H9 (cell line): ENCODE results near the gene AHDC1. TPM values are rescaled to one million over a fixed set of nuclear protein-coding genes. Genes with fewer than 3 reads are reported as not detected.

Source experiments
- DNase-seq: peaks from one replicate; pipeline ENCODE4 v3.0.0-alpha.2; 2017
- H2AFZ ChIP-seq: one replicate; pipeline ENCODE4 v1.6.1; 2013; ENCODE audit warnings: mild to moderate bottlenecking, low read length, control low read depth, moderate library complexity
- H2AK5ac ChIP-seq: 2 replicates; pipeline ENCODE4 v1.6.1; 2013; ENCODE audit warnings: low read length, control low read depth, mixed read lengths; ENCODE audit not compliant: insufficient read length
- H2BK120ac ChIP-seq: one replicate; pipeline ENCODE4 v1.6.1; 2013; ENCODE audit warnings: low read depth, mild to moderate bottlenecking, low read length, control low read depth, inconsistent platforms; ENCODE audit not compliant: poor library complexity, severe bottlenecking
- H2BK12ac ChIP-seq: 2 replicates; pipeline ENCODE4 v1.6.1; 2013; ENCODE audit warnings: low read length, control low read depth, mixed read lengths, low read depth; ENCODE audit not compliant: insufficient read length
- H2BK15ac ChIP-seq: 2 replicates; pipeline ENCODE4 v1.6.1; 2013; ENCODE audit warnings: low read depth, low read length, control low read depth
- H2BK20ac ChIP-seq: one replicate; pipeline ENCODE4 v1.6.1; 2013; ENCODE audit warnings: low read depth, mild to moderate bottlenecking, low read length, control low read depth, inconsistent platforms; ENCODE audit not compliant: poor library complexity, severe bottlenecking
- H2BK5ac ChIP-seq: 2 replicates; pipeline ENCODE4 v1.6.1; 2013; ENCODE audit warnings: low read length, control low read depth, mixed read lengths; ENCODE audit not compliant: insufficient read length
- H3K14ac ChIP-seq: 2 replicates; pipeline ENCODE4 v1.6.1; 2013; ENCODE audit warnings: low read length, control low read depth; ENCODE audit not compliant: insufficient read depth
- H3K18ac ChIP-seq: 2 replicates; pipeline ENCODE4 v1.6.1; 2013; ENCODE audit warnings: low read depth, mild to moderate bottlenecking, mixed read lengths, low read length, control low read depth; ENCODE audit not compliant: insufficient read length
- H3K23ac ChIP-seq: 2 replicates; pipeline ENCODE4 v1.6.1; 2013; ENCODE audit warnings: low read length, control low read depth, mixed read lengths, low read depth; ENCODE audit not compliant: insufficient read length
- H3K23me2 ChIP-seq: 2 replicates; pipeline ENCODE4 v1.6.1; 2013; ENCODE audit warnings: low read depth, mild to moderate bottlenecking, mixed read lengths, low read length, control low read depth; ENCODE audit not compliant: insufficient read length, poor library complexity, severe bottlenecking
- H3K27ac ChIP-seq: 2 replicates; pipeline ENCODE4 v1.5.1; 2013; ENCODE audit warnings: low read length, control low read depth, mixed read lengths, low read depth; ENCODE audit not compliant: insufficient read length
- H3K27me3 ChIP-seq: 2 replicates; pipeline ENCODE4 v1.6.1; 2013; ENCODE audit warnings: low read length, control low read depth, inconsistent platforms; ENCODE audit not compliant: insufficient read depth
- H3K4ac ChIP-seq: 2 replicates; pipeline ENCODE4 v1.6.1; 2013; ENCODE audit warnings: low read depth, mild to moderate bottlenecking, control low read depth, inconsistent platforms, low read length, moderate library complexity
- H3K4me1 ChIP-seq: 2 replicates; pipeline ENCODE4 v1.6.1; 2013; ENCODE audit warnings: low read length, control low read depth, inconsistent platforms; ENCODE audit not compliant: insufficient read depth
- H3K4me2 ChIP-seq: 2 replicates; pipeline ENCODE4 v1.6.1; 2013; ENCODE audit warnings: low read length, control low read depth, mixed read lengths; ENCODE audit not compliant: insufficient read length, insufficient read depth
- H3K56ac ChIP-seq: 2 replicates; pipeline ENCODE4 v1.6.1; 2013; ENCODE audit warnings: low read depth, mild to moderate bottlenecking, mixed read lengths, low read length, control low read depth; ENCODE audit not compliant: insufficient read length
- H3K79me1 ChIP-seq: 2 replicates; pipeline ENCODE4 v1.6.1; 2013; ENCODE audit warnings: low read depth, mild to moderate bottlenecking, moderate library complexity, low read length, control low read depth, inconsistent platforms; ENCODE audit not compliant: insufficient read depth, poor library complexity, severe bottlenecking
- H3K79me2 ChIP-seq: 2 replicates; pipeline ENCODE4 v1.6.1; 2013; ENCODE audit warnings: low read length, control low read depth, inconsistent platforms; ENCODE audit not compliant: insufficient read depth
- H3K9ac ChIP-seq: 2 replicates; pipeline ENCODE4 v1.6.1; 2013; ENCODE audit warnings: low read length, control low read depth, mixed read lengths; ENCODE audit not compliant: insufficient read length; ENCODE audit errors: extremely low read depth
- H3K9me3 ChIP-seq: one replicate; pipeline ENCODE4 v1.6.1; 2013; ENCODE audit warnings: low read depth, low read length, inconsistent platforms; ENCODE audit not compliant: control insufficient read depth
- H3T11ph ChIP-seq: one replicate; pipeline ENCODE4 v1.6.1; 2013; ENCODE audit warnings: mild to moderate bottlenecking, low read length, control low read depth, inconsistent platforms
- H4K20me1 ChIP-seq: one replicate; pipeline ENCODE4 v1.6.1; 2013; ENCODE audit not compliant: control insufficient read depth, insufficient read length, insufficient read depth
- H4K5ac ChIP-seq: 2 replicates; pipeline ENCODE4 v1.6.1; 2013; ENCODE audit warnings: low read depth, mild to moderate bottlenecking, mixed read lengths, low read length, control low read depth; ENCODE audit not compliant: insufficient read length
- H4K8ac ChIP-seq: replicated peaks from 2 replicates; pipeline ENCODE4 v1.6.1; 2013; ENCODE audit warnings: low read length, control low read depth, mixed read lengths, low read depth; ENCODE audit not compliant: insufficient read length
- H4K91ac ChIP-seq: 2 replicates; pipeline ENCODE4 v1.6.1; 2013; ENCODE audit warnings: low read depth, mild to moderate bottlenecking, moderate library complexity, mixed read lengths, low read length, control low read depth; ENCODE audit not compliant: insufficient read length
- H3K27ac Mint-ChIP-seq, 3 experiments: 2 replicates in 2 of 3; 3 replicates in 1 of 3; pipeline ENCODE4 v1.8.0; 2020 to 2021; ENCODE audit warnings: mixed read lengths in 3 of 3, mild to moderate bottlenecking in 1 of 3, moderate library complexity in 1 of 3
- H3K27me3 Mint-ChIP-seq: 2 replicates; pipeline ENCODE4 v1.8.0; 2021; ENCODE audit warnings: low read depth, mild to moderate bottlenecking, moderate library complexity, mixed read lengths
- H3K36me3 Mint-ChIP-seq, 3 experiments: 2 replicates in 2 of 3; 3 replicates in 1 of 3; pipeline ENCODE4 v1.8.0; 2020 to 2021; ENCODE audit warnings: low read depth in 3 of 3, mixed read lengths in 3 of 3; ENCODE audit not compliant: insufficient read depth in 1 of 3
- H3K4me1 Mint-ChIP-seq, 2 experiments: 2 replicates each; pipeline ENCODE4 v1.8.0; 2020; ENCODE audit warnings: mixed read lengths in 2 of 2
- H3K4me3 Mint-ChIP-seq, 2 experiments: 2 replicates in 1 of 2; 3 replicates in 1 of 2; pipeline ENCODE4 v1.8.0; 2020 to 2021; ENCODE audit warnings: mild to moderate bottlenecking in 2 of 2, mixed read lengths in 2 of 2, moderate library complexity in 1 of 2
- H3K9me3 Mint-ChIP-seq, 2 experiments: 2 replicates in 1 of 2; 3 replicates in 1 of 2; pipeline ENCODE4 v1.8.0; 2020; ENCODE audit warnings: mild to moderate bottlenecking in 2 of 2, mixed read lengths in 2 of 2, moderate library complexity in 1 of 2
- CTCF ChIP-seq: fragments of 200-600 bp; sonication (generic); conservative IDR thresholded peaks from 3 replicates; pipeline ENCODE4 v1.8.0; 2021; ENCODE audit warnings: antibody characterized with exemption, mild to moderate bottlenecking
- WGBS: extraction: QIAGEN DNeasy Blood & Tissue Kit; methylation state at CpG from one replicate; pipeline ENCODE4 v1.1.7; 2013; ENCODE audit warnings: missing lambda C conversion rate, low lambda C conversion rate, mixed read lengths; ENCODE audit not compliant: insufficient read length; ENCODE audit errors: extremely low coverage; 5-methylcytosine and 5-hydroxymethylcytosine counted together
- total RNA-seq: library from RNA; stranded (reverse); gene quantifications from 2 replicates; pipeline ENCODE4 v1.2.1, GENCODE V29; 2021

AHDC1 gene
- total RNA-seq, 1 experiment from 2014 or later = 29.4 TPM

GRCh38 chr1:27568300-27569087 lies 35.5 kb downstream of the AHDC1 start:
- Histone ChIP-seq H4K20me1 (no peaks in the 10 kb centered on the region), H3K79me2 (no peaks in the 10 kb centered on the region), H2AK5ac (no peak overlapping the region), H2BK12ac (no peak overlapping the region), H3K27ac (no peak overlapping the region), H3K27me3 (no peaks in the 10 kb centered on the region), H3T11ph (no peak overlapping the region), H2BK5ac (no peak overlapping the region), H2BK120ac (no peak overlapping the region), H3K4ac (no peak overlapping the region), H3K18ac (no peak overlapping the region), H2BK15ac (no peak overlapping the region), H3K23ac (no peak overlapping the region), H3K4me1 (peaks cover 32% of the 10 kb centered on the region), H3K23me2 (peaks cover 2% of the 10 kb centered on the region), H4K8ac (no peak overlapping the region), H3K14ac (no peak overlapping the region), H3K9me3 (no peaks in the 10 kb centered on the region), H3K4me2 (peak overlapping the region; percentile 36), H2AFZ (no peak overlapping the region), H2BK20ac (no peak overlapping the region), H4K91ac (no peak overlapping the region), H3K56ac (no peak overlapping the region), H4K5ac (no peak overlapping the region), H3K79me1 (no peaks in the 10 kb centered on the region), H3K9ac (no peak overlapping the region)
- TF ChIP-seq CTCF = peak; percentile 91
- H3K4me1 Mint-ChIP-seq = peaks cover 83 to 88% of the 10 kb centered on the region in 2 experiments
- peak overlapping the region; percentile 49 to 68 for H3K4me3 Mint-ChIP-seq
- no CpG with 5 or more reads among the region's 65 CpGs for WGBS
- H3K9me3 Mint-ChIP-seq = no peaks in the 10 kb centered on the region; a peak in 1 of 5 replicates
- H3K36me3 Mint-ChIP-seq = no peaks in the 10 kb centered on the region
- peak; percentile 97 for DNase-seq
- no peaks in the 10 kb centered on the region; the same call in 1 of the 2 replicates for H3K27me3 Mint-ChIP-seq
- peak overlapping the region in 2 of 3 experiments; percentile 17 to 30; a peak in 2 of 7 replicates for H3K27ac Mint-ChIP-seq
